HL-60/S4 treated with retinoic acid at 250 ng/mL for 4 days and 3 days (cell line): Measurements from ENCODE around the gene DDX25.

ENCODE experiments used
- in situ Hi-C: fragments of 300-500 bp; cut with MboI; formaldehyde crosslinking; loops from 2 replicates; pipeline ENCODE4 v1.7.0; 2022; ENCODE audit warnings: low sequenced_read_pairs

DDX25 gene

DNA sequence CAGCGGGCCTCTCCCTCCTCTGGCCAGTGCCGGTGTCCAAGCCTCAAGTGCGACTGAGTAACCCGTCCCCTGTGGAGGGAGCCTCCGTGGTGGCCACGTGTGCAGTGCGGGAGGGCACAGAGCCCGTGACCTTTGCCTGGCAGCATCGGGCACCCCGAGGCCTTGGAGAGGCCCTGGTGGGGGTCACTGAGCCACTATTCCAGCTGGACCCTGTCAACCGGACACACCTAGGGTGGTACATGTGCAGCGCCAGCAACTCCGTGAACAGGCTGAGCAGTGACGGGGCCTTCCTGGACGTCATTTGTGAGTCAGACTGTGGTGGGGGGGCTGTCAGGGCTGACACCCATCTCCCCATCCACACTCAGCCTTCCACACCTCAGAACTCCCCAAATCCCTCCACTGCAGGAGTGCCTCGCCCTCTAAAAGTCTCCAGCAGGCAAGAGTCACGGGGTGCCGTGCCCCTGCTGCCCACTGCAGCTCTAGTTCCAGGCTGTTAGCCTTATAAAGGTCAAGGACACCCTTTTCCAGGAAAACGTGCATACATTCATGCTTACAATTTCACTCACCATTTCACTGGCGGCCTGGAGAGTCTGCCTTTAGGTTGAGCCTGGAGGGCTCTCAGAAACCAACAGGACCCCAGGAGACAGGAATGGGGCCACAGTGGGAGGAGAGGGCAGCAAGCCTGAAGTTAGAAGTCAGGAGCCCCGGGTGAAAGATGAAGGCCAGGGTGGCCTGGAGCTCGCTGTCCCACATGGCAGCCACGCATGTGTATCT, 44.2 kb downstream of the DDX25 start:
- in situ Hi-C loops: no loop called here

DNA sequence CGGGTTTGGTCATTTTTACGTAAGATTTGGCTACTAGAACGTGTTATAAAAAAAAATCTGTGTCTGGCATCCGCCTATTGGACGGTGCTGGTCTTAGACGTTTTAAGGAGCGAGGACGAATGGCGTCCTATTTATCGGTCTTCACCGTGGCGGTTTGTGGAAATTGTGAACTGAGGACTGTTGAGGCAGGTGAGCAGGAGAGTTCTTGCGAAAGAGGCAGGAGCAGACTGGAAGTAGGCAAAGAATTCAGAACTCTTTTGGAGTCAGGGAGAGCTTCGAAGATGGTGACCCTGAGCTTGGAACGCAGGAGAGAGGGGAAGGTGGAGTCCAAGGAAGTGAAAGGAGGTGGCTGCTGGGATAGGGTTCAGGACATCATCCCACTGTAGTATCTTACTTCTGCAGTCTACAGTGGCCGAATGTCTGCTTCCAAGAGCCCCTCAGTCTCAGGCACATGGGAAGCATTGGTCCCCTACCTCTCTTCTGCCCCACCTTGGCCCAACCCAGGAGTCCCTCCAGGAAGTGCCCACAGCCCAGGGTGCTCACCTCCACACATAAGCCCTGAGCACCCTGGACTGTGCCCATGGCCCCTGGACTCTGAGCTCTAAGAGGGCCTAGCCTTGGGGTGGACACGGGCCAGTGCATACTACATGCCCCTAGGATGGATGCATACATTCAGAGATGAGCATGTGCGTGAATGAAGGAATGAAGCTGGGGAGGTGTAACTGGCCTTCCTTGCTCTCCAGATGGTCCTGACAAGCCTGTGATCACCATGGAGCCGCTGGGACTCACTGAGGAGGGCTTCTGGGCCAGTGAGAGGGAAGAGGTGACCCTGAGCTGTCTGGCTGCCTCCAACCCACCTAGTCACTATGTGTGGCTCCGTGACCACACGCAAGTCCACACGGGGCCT, 45.2 kb downstream of the DDX25 start:
- in situ Hi-C loops: no loop called here

DNA sequence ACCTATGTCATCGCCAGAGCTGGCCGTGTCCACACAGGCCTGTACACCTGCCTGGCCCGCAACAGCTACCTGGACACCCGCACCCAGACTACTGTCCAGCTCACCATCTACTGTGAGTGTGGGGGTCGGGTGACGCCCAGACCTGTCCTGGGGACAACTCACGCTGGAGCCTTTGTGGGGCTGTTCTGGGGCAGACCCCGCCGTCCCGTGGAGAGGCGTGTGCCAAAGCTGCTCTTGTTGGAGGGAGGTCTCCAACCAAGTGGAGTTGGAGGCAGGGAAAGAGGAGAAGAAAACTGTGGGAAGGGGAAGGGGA, 45.8 kb downstream of the DDX25 start:
- in situ Hi-C loops: no loop called here

DNA sequence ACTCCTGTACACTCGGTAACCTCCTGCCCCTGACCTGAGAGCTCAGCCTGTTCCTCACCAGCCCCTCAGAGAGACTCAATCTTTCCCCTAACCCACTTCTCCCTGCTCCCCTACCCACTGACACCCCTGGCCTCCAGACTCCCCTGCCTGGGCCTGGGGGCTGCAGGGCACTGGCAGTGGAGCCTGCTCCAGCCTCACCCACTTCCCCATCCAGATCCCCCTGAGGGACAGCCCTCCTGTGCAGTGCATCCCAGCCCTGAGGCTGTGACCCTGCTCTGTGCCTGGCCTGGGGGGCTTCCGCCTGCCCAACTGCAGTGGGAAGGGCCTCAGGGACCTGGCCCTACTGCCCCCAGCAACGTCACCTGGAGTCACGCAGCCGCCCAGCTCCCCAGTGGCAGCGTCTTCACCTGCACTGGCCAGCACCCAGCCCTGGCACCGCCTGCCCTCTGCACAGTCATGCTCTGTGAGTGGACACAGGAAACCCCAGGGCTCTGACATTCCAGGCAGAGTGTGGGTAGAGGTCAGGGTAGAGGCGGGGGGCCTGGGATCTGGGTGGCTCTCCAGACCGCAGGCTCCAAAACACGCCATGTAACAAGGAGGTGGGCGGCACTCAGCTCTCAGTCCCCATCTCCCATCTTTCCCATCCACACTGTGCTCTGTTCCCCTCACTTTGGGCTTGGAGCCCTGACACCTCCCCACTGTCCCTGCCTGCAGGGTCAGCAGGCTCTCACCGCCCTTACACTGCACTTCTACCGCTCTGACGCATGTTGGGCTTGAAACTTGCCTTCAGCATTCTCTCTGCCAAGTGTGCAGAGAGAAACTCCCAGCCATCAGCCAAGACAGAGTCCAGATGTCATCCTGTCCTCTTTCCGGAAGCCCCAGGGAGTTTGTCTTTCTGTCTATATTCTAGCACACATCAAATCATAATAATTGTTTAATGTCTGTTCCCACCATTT, 46.7 kb downstream of the DDX25 start:
- in situ Hi-C loops: no loop called here

DNA sequence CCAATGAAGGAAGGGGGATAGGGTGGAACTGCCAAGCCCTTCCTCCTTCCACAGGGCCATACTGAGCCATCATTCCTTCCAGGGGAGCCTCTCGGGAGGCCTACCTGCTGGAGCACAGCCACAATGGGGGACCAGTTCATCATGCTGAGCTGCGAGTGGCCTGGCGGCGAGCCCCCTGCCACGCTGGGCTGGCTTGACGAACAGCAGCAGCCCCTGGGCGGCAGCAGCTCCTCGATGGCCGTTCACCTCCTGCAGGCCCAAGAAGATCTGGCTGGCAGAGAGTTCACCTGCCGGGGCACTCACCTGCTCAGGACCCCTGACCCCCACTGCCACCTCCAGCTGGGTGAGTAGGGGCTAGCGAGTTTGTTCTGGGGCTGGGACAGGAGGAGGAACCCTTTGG, 47.4 kb downstream of the DDX25 start:
- in situ Hi-C loops: no loop called here

DNA sequence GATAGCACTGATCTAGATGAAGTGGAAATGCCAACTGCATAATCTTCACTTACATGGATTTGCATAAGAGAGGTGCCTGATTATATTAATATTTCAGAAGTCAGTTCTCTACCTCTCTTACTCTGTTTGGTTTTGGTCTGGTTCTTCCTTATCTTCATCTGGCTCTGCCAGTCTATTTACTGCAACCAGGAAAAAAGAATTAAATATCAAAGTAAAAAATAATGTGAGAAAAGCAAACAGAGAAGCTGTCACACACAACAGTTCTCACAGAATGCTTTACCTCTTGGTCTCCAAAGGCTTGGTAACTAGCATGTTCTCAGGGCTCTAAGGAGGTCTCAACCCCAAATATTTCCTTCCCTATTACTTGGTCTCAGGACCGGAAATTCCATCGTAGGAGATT, 48.3 kb downstream of the DDX25 start:
- in situ Hi-C loops: no loop called here

DNA sequence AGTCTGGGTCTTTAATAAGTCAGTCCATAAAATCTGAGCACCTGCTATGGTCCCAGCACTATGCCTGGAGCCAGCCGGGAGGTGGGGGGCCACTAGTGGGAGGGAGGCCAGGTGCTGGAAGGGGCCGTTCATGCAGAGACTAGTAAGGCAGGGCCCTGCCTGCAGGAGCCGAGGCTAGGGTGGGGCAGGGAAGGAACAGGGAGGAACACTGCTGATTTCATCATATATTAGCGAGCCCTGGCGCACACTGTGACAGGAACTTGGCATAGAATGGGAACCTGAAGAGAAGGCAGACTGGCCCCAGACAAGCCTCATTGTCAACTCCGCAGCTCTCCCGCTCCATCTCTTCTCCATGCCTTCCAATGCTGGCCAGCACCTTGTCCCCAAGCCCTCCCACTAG, 48.7 kb downstream of the DDX25 start:
- in situ Hi-C loops: no loop called here

DNA sequence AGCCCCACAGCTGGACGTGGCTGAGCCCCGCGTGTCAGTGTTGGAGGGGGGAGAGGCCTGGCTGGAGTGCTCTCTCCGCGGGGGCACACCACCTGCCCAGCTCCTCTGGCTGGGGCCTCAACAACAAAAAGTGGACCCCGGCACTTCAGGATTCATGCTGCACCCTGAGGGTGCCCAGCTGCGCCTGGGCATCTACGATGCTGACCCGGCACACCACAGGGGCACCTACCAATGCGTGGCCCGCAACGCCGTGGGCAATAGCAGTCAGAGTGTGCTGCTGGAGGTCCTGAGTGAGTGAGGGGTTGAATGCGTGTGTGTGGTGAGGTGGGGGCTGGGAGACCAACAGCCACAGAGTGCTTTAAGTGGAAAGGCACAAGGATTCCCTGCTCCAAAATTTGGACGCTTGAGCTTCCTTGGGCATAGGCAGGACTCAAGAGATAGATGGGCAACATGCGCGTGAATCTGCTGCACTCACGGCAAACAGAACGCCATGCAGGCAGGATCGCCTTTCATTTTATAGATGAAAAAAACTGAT, 49.2 kb downstream of the DDX25 start:
- in situ Hi-C loops: no loop called here

DNA sequence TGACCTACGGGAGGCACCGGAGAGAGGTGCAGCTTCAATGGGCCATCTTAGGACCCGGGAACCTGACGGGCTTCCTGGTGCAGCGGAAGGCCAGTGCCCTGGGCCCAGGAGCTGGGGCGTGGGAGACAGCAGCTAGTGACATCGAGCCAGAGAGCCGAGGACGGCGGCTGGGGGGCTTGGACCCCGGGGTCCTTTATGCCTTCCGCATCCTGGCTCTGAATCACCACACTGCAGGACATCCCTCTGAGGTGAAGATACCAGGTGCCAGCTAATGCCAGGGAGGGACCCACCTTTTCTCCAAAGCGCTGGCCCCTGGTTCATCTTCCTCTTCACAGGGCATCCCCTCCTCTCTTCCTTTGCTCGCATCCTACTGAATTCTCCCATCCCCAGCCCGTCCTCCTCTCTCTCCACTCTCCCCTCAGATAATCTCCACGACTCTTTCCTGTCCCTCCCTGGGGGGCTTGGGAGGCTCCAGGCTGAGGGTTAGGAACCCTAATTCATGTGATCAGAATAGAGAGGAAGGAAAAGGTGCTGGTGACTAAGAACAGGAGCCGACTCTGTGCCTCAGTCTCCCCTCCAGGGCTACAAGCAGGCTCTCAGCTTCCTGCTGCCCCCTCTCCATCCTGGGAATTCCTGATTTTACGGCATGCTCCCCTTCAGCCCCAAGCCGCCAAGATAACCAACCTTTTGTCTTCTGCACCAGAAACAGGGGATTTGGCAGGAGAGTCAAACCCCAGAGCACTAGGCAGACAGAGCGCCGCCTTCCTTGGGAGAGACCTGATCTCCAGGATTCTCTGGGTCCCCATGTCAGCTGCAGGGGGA, 50.0 kb downstream of the DDX25 start:
- in situ Hi-C loops: no loop called here

DNA sequence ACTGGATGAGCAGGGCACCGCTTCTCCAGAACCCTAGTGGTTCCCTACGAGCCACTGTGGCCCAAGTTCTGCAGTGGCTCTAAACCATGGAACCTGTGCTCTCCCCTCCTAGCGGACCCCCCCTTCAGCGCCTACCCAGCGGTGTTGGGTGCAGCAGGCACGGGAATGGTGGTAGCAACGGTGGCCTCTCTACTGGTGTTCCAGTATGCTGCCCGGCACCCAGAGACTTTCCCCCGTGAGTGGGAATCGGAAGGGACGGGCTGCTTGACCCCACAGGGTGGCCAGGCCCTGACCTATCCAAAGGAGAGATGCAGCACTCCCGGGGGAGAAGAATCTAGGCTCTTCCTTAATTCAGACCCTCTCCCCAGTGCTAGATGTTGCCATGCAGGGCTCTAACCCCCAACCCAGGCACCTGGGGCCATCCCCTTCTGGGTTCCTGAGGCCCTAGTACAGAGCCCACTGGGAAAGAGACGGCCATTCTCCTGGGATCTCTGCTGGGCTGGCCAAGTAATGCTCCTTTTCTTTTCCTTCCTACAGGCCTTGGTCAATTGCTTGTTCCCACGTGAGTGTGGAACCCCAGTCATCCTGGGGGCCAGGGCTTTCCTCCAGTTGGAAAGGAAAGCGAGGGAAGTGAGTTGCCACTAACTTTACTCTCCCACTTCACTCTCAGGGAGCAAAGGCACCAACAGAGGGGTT, 50.8 kb downstream of the DDX25 start:
- in situ Hi-C loops: no loop called here

DNA sequence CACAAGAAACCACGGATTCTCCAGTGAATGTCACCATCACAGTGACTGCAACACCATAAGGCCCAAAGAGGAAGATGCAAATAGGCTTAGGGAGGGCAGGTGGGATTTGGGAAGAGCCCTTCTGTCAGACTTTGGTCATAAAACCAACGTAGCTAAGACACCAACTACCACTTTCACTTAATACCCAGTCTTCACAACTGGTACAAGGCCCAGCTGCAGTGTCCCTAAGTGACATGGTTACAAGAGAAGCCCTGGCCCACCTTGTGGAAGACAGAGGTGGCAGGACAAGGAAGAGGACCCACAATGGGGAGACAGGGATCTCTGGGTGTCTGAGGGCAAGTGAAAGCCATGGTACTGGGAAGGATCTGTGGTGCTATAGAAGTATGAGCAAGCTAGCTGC, 51.5 kb downstream of the DDX25 start:
- in situ Hi-C loops: no loop called here

DNA sequence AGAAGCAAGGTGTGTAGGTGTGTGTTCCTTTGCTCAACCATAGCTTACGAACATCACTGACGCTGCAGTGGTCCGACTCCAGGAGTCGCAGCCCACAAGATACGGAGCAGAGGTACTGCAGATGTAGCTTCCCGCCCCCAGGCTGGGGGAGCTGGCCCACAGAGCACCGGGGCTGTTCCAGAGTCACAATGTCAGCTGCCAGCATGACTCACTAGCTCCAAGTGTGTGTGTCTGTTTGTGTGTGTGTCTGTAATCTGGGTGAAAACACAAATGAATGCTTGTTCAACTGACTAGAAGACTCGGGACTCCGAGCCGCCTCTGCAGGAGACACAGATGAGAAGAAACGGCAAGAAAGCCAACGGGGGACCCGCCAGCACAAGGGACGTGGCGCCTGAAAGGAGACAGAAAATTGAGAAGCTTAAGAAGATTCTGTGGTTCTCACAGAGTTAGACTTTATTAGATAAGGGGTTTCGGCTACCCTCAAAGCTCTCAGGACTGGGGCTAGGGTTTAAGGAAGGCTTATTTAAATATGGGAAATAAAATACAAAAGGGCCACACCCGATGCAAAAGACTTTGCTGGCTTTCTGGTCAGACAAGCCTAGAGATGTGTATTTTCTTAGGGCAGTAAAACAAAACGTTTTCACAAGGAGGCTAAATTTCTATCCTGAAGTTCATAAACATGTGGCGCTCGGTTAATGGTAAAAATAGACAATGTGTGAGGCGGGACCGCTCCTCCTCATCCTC, 52.3 kb downstream of the DDX25 start:
- in situ Hi-C loops: no loop called here

DNA sequence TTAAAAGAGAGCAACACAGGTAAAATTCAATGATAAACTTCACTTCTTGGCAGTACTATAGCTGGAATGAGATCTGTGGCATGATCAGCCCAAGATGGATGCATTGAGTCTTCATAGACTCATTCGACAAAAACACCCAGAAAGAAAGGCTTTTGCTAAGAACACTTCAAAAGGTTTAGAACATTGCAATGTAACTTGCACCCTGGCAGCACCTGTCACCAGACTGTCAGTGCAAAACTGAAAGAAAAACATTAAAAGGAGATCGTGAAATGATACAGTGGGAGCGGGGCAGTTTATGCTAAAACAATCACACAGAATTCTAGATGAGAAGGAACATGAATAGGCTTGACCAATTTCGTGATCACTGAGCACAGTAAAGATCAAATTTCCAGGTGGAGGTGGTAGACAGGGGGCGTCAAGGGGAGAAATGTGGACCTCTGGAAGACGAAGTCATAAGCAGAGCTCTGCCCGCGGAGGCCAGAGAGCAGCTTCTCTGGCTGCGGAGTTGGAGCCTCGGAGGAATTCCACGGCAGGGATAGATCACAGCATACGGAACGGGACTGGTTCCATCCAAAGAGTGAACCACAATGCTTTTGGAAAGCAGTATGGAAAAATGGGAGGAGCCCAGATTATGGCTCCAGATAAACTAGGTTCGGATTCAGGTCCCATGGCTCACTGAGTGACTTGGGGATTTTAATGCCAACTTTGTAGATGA, 53.5 kb downstream of the DDX25 start:
- in situ Hi-C loops: no loop called here

DNA sequence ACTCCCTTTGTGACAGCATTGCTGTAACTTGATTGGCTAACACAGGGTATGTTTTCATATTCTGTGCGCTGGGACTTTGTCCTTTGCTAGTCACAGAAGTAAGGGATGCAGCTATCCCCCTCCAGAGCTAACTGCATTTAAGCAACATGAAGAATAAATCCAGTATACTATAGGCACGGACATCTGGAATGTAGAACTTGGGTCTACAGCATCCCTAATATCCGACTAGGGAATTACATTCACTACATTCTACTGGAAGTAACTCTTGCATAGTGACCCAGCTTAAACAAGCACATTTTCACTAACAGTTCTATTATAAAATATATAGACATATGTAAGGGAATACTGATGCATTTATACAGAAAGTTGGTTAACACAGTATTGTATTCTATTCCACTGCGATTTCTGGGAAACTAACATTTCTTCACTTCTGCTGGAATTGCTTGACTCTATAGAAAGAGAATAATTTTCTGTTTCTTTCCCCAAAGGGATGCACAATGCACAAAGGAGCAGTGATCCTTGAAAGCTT, 54.6 kb downstream of the DDX25 start:
- in situ Hi-C loops: no loop called here

DNA sequence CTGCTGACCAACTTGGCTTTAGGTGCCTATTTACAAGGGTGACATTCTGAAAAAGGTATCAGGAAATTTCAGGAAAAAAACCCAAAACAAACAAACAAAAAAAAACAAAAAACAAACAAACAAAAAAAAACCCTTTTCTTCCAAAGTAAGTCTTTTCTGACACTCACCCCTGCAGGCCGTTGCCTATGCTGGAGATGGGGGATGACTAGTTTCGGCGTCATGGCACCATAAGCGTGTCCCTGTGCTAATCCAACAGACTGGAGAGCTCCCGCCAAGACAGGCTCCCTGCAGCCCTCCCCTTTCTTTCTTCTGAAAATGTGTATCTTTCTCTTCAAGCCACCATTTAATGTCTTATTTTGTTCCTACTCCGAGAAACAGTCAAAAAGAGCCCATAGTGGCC, 55.2 kb downstream of the DDX25 start:
- in situ Hi-C loops: no loop called here

DNA sequence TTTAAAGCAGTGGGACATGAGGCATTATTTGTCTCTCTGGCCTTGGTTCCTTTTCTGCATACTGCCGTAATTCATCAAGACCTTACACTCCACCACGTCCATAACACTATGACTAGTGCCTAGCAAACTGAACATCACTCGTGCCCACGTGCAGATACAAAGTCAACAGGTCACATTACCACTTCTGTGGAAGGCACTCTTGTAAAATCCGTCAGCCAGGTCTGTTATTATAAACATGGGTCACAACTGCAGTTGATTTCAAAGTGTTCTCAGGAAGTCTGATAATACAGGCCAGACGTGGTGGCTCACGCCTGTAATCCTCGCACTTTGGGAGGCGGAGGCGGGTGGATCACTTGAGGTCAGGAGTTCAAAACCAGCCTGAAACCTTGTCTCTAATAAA, 55.6 kb downstream of the DDX25 start:
- in situ Hi-C loops: no loop called here

DNA sequence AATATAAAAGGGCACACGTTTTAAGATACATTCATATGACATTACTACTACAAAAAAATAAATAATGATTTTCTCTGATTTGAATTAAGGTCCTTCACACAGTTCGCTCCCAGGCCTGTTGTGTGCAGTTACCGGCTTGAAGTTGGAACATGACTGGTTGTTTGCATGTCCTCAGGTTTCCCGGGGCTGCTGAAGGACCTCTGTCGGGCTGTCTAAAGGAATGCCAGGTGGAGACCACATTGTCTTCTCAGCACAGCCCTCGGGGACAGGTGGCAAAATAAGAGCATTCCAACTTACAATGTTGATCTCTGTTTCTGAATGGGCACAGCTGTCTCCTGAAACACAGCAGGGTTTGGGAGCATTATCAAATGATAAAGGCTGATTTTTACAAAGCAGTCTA, 56.5 kb downstream of the DDX25 start:
- in situ Hi-C loops: no loop called here

DNA sequence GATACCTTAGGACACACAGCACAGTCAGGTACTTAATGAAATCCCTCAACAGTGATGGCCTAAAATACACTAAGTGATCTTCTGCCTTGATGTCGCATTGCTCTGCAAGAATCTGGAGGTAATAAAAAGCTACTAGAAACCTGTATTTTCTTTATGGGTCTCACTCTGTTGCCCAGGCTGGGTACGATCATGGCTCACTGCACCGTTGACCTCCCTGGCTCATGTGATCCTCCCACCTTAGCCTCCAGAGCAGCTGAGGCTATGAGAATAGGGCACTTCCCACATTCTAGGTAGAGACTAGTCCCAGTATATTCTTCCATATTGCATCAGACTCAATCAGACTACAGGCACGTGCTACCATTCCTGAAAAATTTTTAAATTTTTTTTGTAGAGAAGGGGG, 63.2 kb downstream of the DDX25 start:
- in situ Hi-C loops: no loop called here
